ENCODE data around the gene MYBPC3. TPM values are rescaled to one million over a fixed set of nuclear protein-coding genes. Genes with fewer than 3 reads are reported as not detected.

Gene MYBPC3
- total RNA-seq, 1 donor from 2014 or later, result not detected

- Mint-ChIP-seq H3K4me1 (ENCODE audit: low read depth) (no peaks in the 10 kb centered on the region), H3K27me3 (ENCODE audit: low read depth) (peaks cover 2% of the 10 kb centered on the region), H3K27ac (ENCODE audit: unreplicated experiment) (no peak overlapping the region), H3K9me3 (ENCODE audit: low read depth) (no peaks in the 10 kb centered on the region), H3K36me3 (ENCODE audit: low read depth) (no peaks in the 10 kb centered on the region), H3K4me3 (ENCODE audit: unreplicated experiment) (no peak overlapping the region)
- no peak for DNase-seq (ENCODE audit: low spot score)
- no peak for TF ChIP-seq CTCF (IDR thresholded peaks at IDR 0.05)
These were observed 27.6 kb upstream of the MYBPC3 start for GRCh38 chr11:47380078-47380477.

- TF ChIP-seq CTCF (IDR thresholded peaks at IDR 0.05), result no peak
- H3K4me3 Mint-ChIP-seq (ENCODE audit: unreplicated experiment), result no peak overlapping the region
- no peak for DNase-seq (ENCODE audit: low spot score)
- H3K4me1 Mint-ChIP-seq (ENCODE audit: low read depth), result no peaks in the 10 kb centered on the region
- H3K9me3 Mint-ChIP-seq (ENCODE audit: low read depth), result no peaks in the 10 kb centered on the region
- no peak overlapping the region for H3K27ac Mint-ChIP-seq (ENCODE audit: unreplicated experiment)
- peaks cover 2% of the 10 kb centered on the region for H3K27me3 Mint-ChIP-seq (ENCODE audit: low read depth)
- no peaks in the 10 kb centered on the region for H3K36me3 Mint-ChIP-seq (ENCODE audit: low read depth)
These were observed 26.8 kb upstream of the MYBPC3 start for GRCh38 chr11:47379317-47379716.

- Mint-ChIP-seq H3K27me3 (ENCODE audit: low read depth) (peaks cover 2% of the 10 kb centered on the region), H3K9me3 (ENCODE audit: low read depth) (no peaks in the 10 kb centered on the region), H3K4me3 (ENCODE audit: unreplicated experiment) (no peak overlapping the region), H3K27ac (ENCODE audit: unreplicated experiment) (no peak overlapping the region), H3K4me1 (ENCODE audit: low read depth) (no peaks in the 10 kb centered on the region), H3K36me3 (ENCODE audit: low read depth) (no peaks in the 10 kb centered on the region)
- no peak for TF ChIP-seq CTCF (IDR thresholded peaks at IDR 0.05)
- DNase-seq (ENCODE audit: low spot score), result no peak
These were observed 26.3 kb upstream of the MYBPC3 start for GRCh38 chr11:47378836-47379170.

- no peak within 1 kb of the TSS for H3K27ac Mint-ChIP-seq (ENCODE audit: unreplicated experiment)
- H3K4me1 Mint-ChIP-seq (ENCODE audit: low read depth), result no peaks in the 10 kb centered on the region
- no peaks in the 10 kb centered on the region for H3K9me3 Mint-ChIP-seq (ENCODE audit: low read depth)
- H3K4me3 Mint-ChIP-seq (ENCODE audit: unreplicated experiment), result no peak within 1 kb of the TSS
- H3K36me3 Mint-ChIP-seq (ENCODE audit: low read depth), result no peaks in the 10 kb centered on the region
- H3K27me3 Mint-ChIP-seq (ENCODE audit: low read depth), result peaks cover 2% of the 10 kb centered on the region
- peak; percentile 87 for DNase-seq (ENCODE audit: low spot score)
- TF ChIP-seq CTCF (IDR thresholded peaks at IDR 0.05), result no peak
These were observed 25.7 kb upstream of the MYBPC3 start, which contains the start of gene SPI1 for GRCh38 chr11:47378010-47378835. TSS of gene SPI1 (minus strand) at chr11:47378547. CDS start at chr11:47378353, 194 bp downstream.

- no peaks in the 10 kb centered on the region for H3K9me3 Mint-ChIP-seq (ENCODE audit: low read depth)
- no peak overlapping the region for H3K4me3 Mint-ChIP-seq (ENCODE audit: unreplicated experiment)
- no peak for DNase-seq (ENCODE audit: low spot score)
- no peaks in the 10 kb centered on the region for H3K27me3 Mint-ChIP-seq (ENCODE audit: low read depth)
- no peak for TF ChIP-seq CTCF (IDR thresholded peaks at IDR 0.05)
- no peaks in the 10 kb centered on the region for H3K36me3 Mint-ChIP-seq (ENCODE audit: low read depth)
- no peak overlapping the region for H3K27ac Mint-ChIP-seq (ENCODE audit: unreplicated experiment)
- no peaks in the 10 kb centered on the region for H3K4me1 Mint-ChIP-seq (ENCODE audit: low read depth)
These were observed 25.1 kb upstream of the MYBPC3 start for GRCh38 chr11:47377571-47378009.

Measured in chondrocyte (in vitro differentiated cells).